GM18517 (cell line): ENCODE results near the gene AK8.

Source experiments
- ATAC-seq: cut with Tn5 transposase; IDR thresholded peaks from one replicate; pipeline ENCODE4 v1.9.1; 2021; ENCODE audit warnings: mild to moderate bottlenecking, moderate library complexity; ENCODE audit not compliant: unreplicated experiment

AK8 gene

GRCh38 chr9:132745756-132746709, 132.1 kb downstream of the AK8 start:
- ATAC-seq = no peak

- ATAC-seq = no peak
Measured at GRCh38 chr9:132744881-132745755, 133.0 kb downstream of the AK8 start.

- no peak for ATAC-seq
Measured at GRCh38 chr9:132743931-132744479, 134.1 kb downstream of the AK8 start.

GRCh38 chr9:132742821-132743311, 135.2 kb downstream of the AK8 start:
- ATAC-seq = no peak

GRCh38 chr9:132740526-132741309, 137.4 kb downstream of the AK8 start:
- no peak for ATAC-seq

GRCh38 chr9:132739710-132740310, 138.3 kb downstream of the AK8 start:
- ATAC-seq = no peak

GRCh38 chr9:132733260-132733815, 144.7 kb downstream of the AK8 start:
- ATAC-seq = no peak

- no peak for ATAC-seq
Measured at GRCh38 chr9:132732326-132733259, 145.5 kb downstream of the AK8 start.

GRCh38 chr9:132731230-132731629, 146.9 kb downstream of the AK8 start:
- no peak for ATAC-seq

GRCh38 chr9:132730054-132731033, 147.7 kb downstream of the AK8 start:
- no peak for ATAC-seq

- no peak for ATAC-seq
Measured at GRCh38 chr9:132729235-132729890, 148.7 kb downstream of the AK8 start.

- ATAC-seq = no peak
Measured at GRCh38 chr9:132728497-132728896, 149.6 kb downstream of the AK8 start.

GRCh38 chr9:132728071-132728470, 150.0 kb downstream of the AK8 start:
- ATAC-seq = no peak

GRCh38 chr9:132726576-132727130, 151.4 kb downstream of the AK8 start:
- no peak for ATAC-seq

- ATAC-seq = no peak
Measured at GRCh38 chr9:132725306-132725705, 152.8 kb downstream of the AK8 start.

GRCh38 chr9:132723809-132724208, 154.3 kb downstream of the AK8 start:
- no peak for ATAC-seq
